Measurements from ENCODE around the gene NUDT3.
"Not testable (repeated sequence)": the region's sequence is repeated elsewhere in the genome, so short reads cannot be mapped to it uniquely, and the experiment has no call there.

Gene NUDT3

DNA sequence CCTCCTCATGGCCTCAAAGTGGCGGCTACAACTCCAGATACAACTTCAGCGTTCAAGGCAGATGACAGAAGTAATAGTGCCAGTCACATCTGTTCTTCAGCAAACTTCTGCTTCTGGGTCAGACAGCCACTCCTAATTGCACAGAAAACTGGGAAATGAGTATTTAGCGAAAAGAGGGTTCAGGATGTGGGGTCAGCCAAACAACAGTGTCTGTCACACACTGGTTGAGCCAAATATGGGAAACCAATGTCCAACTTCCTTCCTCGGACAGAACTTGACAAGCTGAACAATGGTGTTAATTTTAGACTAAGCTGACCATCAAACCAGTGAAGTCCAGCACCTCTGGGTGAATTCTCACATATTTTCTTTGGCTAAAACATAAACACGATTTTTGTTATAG lies 22.1 kb downstream of the NUDT3 start:
- DNase-seq (ENCODE audit: low spot score) = no peak

DNA sequence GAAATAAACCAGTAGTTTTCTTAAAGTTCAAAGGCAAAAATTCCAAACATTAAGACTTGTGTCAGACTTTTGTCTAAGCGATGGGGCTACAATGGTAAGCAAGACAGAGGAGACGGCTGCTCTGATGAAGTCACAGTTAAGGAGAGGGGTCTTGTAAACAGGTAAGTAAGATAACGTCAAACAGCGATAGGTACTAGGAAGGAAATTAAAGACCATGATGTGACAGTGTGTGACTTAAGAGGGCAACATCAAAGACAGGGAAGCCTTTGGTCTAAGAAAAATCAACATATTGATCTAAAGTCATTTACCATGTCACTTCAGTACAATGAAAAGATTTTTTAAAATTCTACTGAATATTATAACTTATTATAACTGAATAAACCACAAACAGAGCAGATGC lies 23.1 kb downstream of the NUDT3 start:
- DNase-seq (ENCODE audit: low spot score) = no peak

DNA sequence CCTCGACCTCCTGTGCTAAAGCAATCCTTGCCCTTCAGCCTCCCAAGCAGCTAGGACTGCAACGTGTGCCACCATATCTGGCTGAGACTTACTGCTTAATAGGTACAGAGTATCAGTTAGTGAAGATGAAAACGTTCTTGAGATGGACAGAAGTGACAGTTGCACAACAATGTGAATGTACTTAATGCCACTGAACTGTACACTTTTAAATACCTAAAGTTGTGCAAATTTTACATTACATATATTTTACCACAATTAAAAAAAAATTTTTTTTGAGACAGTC lies 25.9 kb downstream of the NUDT3 start:
- no peak for DNase-seq (ENCODE audit: low spot score)

DNA sequence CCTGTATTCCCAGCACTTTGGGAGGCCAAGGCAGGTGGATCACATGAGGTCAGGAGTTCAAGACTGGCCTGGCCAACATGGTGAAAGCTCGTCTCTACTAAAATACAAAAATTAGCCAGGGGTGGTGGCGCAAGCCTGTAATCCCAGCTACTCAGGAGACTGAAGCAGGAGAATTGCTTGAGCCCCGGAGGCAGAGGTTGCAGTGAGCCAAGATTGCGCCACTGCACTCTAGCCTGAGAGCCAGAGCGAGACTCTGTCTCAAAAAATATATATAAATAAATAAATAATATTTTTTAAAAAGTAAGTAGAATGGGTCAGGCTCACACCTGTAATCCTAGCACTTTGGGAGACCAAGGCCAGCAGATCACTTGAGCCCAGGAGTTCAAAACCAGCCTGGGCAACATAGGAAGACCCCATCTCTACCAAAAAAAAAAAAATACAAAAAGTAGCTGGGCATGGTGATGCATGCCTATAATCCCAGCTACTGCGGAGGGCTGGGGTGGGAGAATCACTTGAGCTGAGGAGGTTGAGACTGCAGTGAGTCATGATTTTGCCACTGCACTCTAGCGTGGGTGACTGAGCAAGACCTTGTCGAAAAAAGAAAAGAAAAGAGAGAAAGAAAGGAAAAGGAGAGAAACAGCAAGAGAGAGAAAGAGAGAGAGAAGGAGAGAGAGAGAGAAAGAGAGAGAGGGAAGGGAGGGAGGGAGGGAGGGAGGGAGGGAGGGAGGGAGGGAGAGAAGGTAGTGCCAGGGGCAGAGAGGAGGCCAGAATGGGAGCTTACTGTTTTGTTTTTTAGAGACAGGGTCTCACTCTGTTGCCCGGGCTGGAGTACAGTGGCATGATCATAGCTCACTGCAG lies 26.5 kb downstream of the NUDT3 start:
- peak; percentile 30 for DNase-seq (ENCODE audit: low spot score)

DNA sequence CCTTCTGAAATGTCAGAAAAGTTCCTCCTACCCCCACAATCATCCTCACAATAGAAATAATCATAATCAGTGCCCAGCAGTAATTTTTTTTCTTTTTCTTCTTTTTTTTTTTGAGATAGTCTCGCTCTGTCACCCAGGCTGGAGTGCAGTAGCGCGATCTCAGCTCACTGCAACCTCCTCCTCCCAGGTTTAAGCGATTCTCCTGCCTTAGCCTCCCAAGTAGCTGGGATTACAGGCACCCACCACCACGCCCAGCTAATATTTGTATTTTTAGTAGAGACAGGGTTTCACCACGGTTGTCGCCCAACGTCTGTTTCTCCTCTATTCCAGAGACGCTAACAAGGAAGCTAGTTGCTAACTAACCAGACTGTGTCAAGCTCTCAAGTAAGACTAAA lies 28.8 kb downstream of the NUDT3 start:
- DNase-seq (ENCODE audit: low spot score) = not testable (repeated sequence)

DNA sequence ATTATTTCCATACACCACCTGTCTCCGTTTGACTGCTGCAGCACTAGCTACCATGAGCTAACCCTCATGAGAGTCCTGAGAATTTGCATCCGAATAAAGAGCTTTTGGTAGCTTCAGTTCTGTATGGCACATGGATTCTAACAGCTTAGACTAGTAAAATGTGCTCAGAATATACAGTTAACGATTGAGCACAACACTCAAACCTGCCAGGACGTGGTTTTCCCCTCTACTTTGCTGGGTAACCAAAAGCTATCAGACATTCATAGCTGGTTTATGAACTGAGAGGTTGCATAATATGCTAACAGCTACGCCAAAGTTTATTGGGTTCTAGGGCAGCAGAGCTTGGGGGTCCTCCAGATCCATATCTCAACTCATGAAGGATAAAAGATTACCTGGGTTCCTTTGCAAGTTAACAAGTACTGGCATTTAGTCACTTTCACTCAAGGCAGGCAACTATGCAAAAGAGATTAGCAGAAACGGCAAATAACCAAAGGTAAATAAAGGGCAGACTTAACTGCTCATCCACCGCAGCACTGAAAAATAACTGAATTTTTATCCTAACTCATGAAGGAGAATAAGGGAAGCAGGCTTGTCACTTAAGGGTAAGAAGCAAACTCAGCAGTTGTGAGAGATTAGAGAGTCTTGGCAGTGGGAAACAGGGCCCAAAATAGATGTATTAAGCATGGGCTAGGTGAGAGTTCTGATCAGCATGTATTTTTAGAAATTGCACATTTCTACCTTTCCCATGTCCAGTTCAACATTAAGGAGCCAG lies 29.4 kb downstream of the NUDT3 start:
- DNase-seq (ENCODE audit: low spot score) = no peak

DNA sequence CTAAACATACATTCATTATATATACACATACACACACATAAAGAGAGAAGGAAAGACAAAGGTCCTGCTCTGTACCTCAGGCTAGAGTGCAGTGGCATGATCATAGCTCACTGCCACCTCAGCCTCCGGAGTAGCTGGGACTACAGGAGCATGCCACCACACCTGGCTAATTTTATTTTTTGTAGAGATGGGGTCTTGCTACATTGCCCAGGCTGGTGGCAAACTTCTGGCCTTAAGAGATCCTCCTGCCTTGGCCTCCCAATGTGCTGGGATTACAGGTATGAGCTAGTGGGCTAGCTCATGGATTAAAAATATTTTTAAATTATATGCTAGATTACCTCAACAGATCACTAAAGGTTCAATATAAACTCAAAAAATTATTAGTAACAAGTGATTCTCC lies 30.3 kb downstream of the NUDT3 start:
- DNase-seq (ENCODE audit: low spot score) = no peak

DNA sequence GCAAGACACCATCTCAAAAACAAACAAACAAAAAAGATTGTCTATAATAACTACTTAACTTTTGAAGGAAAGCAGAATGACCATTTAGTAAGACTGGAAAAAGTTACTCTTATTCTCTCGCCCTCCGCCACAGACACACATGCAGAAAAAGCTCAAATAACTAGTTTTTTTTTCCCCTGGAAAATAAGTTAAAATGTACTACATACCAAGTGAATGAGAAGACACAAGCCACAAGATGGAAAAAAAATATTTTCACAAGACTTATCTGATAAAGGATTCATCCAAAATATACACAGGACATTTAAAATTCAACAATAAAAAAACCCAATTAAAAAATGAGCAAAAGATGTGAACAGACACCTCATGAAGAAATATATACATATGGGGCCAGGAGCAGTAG lies 31.9 kb downstream of the NUDT3 start:
- no peak for DNase-seq (ENCODE audit: low spot score)

DNA sequence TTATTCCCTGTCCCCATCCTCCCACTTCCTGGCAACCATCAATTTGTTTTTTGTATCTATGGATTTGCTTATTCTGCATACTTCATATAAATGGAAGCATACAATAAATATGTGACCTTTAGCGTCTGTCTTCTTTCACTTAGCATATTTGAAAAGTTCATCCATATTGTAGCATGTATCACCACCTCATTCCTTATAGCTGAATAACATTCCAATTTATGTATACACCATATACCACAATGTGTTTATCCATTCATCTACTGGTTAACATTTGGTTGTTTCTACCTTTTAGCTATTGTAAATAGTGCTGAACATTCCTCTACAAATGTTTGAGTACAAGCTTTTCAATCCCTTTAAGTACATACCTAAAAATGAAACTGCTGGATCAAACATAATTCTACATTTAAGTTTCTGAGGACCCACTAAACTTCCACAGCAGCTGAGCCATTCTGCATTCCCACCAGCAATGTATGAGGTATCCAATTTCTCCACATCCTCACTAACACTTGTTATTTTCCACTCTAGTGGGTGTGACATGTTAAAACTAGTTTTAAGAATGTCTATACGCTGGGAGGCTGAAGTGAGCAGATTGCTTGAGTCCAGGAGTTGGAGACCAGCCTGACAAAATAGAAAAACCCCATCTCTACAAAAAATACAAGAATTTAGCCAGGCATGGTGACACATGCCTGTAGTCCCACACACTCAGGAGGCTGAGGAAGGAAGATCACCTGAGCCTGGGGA lies 32.9 kb downstream of the NUDT3 start:
- DNase-seq (ENCODE audit: low spot score) = no peak

DNA sequence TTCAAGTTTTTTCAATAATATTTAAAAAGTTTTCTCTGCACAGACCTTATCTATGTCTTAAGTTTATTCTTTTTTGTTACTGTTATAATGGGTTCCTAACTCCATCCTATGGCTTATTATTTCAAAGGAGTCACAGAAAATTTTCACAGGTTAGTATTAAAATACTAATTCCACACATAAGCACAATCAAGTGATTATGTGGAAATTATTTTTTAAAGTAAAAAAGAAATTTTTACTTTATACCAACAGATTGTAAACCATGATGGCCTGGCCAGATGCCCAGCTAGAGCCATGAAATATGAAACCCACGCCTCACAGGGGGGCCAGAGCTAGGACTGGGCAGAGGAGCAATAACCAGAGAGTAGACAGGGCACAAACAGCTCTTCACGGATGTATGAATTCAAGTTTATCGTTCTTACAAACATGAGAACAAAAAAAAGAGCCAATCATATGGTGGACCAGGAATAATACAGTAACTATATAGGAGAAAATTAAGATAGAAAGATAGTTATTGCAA lies 34.0 kb downstream of the NUDT3 start:
- no peak for DNase-seq (ENCODE audit: low spot score)

DNA sequence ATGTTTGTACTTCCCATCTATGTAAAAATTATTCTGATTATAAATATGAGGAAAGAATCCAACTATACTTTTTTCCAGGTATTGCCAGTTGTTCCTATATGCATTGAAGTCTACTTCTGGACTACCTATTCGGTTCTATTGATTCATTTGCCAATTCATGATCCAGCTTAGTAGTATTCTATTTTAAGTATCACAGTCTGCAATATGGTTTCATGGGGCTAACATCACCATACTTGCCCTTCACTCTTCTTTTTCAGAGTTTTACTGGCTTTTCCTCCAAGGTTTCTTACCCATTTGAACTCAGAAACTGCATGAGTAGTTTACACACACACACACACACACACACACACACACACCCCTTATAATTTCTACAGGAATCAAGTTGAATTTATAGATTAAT lies 34.5 kb downstream of the NUDT3 start:
- DNase-seq (ENCODE audit: low spot score) = no peak

DNA sequence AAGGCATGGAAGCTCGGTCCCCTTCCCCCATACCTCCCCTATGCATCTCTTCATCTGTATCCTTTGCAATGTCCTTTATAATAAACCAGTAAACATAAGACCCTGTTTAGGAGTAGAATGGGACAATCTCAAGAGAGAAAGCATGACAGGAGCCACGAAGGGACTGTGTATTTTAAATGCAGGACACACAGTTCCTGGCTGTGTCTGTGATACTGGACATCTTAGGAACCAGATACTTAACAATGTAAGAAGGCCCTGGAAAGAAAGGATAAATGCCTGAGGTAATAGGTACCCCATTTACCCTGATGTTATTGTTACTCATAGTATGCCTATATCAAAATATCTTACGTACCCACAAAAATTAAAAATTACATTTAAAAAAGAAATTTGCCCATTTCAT lies 36.6 kb downstream of the NUDT3 start:
- DNase-seq (ENCODE audit: low spot score) = no peak

DNA sequence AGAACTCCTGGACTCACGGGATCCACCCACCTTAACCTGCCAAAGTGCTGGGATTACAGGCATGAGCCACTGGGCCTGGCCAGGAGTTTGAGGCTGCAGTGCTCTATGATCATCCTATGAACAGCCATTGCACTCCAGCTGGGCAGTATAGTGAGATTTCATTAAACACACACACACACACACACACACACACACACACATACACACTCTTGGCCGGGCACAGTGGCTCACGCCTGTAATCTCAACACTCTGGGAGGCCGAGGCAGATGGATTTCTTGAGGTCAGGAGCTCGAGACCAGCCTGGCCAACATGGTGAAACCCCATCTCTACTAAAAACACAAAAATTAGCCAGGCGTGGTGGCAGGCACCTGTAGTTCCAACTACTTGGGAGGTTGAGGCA lies 38.2 kb downstream of the NUDT3 start:
- DNase-seq (ENCODE audit: low spot score) = not testable (repeated sequence)

DNA sequence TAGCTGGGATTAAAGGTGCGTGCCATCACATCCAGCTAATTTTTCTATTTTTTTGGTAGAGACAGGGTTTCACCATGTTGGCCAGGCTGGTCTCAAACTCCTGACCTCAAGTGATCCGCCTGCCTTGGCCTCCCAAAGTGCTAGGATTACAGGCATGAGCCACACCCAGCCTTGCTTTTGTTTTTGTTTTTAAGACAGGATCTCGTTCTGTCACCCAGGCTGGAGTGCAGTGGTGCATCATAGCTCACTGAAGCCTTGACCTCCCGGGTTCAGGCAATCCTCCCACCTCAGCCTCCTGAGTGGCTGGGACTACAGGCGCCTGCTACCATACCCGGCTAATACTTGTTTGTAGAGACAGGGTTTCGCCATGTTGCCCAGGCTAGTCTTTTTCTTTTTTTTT lies 38.9 kb downstream of the NUDT3 start:
- not testable (repeated sequence) for DNase-seq (ENCODE audit: low spot score)

DNA sequence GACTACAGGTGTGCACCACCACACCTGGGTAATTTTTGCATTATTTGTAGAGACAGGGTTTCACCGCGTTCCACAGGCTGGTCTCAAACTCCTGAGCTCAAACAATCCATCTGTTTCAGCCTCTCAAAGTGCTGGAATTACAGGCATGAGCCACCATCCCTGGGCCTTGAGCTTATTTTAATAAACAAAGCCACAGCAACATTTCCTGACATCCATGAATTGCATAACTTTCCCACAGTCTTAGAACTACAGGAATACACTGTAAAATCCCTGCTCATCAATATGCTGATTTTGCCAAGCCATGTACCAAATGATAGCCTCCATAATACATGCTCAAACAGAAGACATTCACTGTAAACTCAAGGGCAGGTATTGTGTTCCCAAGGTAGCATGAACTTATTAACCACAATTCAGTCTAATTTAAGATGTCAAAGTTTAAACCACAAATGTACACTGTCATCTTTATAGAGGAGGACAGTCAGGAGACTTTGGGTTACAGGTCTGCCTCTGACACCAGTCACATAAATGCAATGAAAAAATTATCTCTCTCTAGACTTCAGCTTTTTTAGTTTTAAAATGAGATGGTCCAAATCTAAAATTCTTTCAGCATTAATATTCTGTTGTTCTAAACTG lies 40.0 kb downstream of the NUDT3 start:
- DNase-seq (ENCODE audit: low spot score) = no peak

DNA sequence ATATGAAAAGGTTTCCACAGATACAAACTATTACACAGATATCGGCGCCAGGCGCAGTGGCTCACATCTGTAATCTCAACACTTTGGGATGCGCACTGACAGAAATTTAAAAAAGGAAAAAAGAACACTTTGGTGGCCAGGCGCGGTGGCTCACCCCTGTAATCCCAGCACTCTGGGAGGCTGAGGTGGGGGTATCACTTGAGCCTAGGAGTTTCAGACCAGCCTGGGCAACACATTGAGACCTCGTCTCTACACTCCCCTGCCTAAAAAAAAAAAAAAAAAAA lies 41.6 kb downstream of the NUDT3 start:
- DNase-seq (ENCODE audit: low spot score) = no peak

DNA sequence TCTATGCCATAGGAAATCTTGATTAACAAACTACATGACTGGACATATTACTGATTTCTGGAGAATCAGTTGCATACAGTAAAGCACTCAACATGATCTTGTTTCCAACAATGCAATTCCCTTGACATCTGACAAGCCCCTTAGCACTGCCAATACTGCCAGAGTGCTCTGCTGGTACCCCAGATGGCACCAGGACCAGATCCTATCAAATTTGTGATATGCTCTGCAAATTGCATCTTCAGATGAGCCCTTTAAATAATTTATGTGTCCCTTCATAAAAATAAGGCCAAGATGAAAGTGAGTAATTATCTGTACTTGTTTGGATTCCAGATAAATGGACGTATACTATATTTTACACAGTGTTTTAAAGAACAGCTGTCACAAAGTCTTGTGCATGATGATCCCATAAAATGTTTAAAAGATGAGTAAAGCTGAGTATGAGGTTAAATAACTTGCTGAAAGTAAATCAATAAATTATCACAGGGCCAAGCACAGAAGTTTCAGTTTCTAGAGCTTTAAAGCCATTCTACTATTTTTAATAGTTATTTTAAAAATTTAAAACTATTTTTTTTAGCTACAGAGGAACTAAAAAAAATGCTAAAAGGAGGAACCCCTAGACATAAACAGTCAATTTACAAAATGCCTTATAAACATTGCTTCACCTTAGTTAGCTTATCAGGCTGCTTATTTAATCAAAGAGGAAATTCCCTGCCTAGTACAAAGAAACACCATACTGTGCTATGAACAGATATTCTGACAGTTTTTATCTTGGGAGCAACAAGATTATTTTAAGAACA lies 42.1 kb downstream of the NUDT3 start:
- no peak for DNase-seq (ENCODE audit: low spot score)

DNA sequence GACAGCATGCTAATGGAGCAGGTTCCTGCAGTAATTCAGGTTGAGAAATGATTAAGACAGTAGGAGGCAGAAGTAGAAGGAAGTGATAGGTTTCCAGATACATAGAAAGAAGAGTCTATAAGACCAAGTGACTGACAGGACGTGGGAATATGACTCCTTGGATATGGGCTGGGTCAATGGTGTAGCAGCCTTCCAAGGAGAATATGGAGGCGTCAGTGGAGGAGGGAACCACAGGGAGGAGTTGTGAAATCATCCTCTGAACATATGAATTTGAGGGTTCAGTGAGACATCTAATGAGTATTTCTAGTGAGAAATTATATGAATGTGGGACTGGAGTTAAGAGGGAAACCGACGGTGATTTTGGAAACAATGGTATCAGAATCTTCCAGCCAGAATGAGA lies 43.3 kb downstream of the NUDT3 start:
- no peak for DNase-seq (ENCODE audit: low spot score)

DNA sequence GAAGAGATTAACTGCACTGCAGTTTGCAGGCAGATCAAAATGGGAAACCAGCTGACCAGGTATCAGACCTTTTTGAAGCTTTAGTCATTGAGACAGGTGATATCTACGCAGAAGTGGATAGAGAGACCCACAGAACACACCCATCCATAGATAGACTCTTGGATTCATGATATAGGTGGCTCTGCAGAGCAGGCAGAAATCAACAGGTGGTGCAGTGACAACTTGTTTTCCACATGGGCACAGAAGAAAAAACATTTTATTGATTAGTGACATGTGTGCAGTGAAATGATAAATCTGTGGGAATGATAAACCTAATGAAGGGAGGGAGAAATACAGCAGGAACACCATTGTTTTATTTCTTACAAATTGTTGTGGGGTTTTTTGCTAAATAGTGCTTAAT lies 45.2 kb downstream of the NUDT3 start:
- DNase-seq (ENCODE audit: low spot score) = no peak

DNA sequence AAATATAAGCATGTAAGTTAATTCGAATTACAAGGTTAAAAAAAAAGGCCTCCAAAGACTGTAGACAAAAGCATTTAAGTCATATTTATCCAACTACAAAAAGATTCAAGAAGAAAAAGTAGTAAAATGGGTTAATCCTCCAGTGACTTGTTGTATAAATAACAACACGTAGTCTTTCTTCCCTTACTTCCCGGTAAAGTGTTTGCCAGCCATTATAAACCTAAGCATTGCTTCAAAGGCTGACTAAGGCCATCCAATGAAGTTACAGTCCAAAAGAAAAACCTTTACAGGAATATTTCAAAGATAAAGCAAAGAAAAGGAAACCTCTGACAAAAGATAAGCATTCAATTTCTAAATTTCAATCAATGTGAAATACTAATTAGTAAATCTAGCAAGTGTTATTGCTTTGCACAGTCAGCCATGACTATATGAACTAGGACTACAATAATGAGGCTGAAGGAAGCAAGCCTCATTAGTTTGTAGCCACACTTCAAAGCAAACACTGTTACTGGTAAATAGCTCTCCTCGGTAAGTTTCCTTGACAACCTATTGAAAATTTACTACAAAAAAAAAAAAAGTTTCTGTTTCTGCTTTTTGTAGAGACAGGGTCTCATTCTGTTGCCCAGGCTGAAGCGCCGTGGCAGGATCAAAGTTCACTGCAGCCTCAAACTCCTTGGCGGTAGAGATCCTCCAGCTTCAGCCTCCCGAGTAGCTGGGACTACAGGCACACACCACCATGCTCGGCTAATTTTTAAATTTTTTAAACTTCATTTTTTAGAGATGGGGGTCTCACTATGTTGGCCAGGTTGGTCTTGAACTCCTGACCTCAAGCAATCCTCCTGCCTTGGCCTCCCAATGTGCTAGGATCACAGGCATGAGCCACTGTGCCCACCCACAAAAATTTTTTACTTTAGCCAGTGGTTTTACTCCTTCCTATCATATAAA lies 46.0 kb downstream of the NUDT3 start:
- no peak for DNase-seq (ENCODE audit: low spot score)

DNA sequence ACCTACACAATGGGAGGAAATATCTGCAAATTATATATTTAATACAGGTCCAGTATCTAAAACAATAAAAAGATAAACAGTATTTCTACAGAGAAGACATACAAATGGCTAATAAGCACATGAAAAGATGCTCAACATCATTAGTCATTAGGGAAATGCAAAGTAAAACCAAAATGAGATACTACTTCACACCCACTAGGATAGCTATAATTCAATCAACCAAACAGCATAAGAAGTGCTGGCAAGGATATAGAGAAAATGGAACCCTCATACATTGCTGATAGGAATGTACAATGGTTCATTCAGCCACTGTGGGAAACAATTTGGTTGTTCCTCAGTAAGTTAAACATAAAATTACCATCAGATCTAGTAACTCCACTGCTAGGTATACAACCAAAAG lies 48.7 kb downstream of the NUDT3 start:
- DNase-seq (ENCODE audit: low spot score) = no peak
